GM18858 (cell line): Measurements from ENCODE around the gene CTSO.
A peak's percentile ranks its signal among the peaks of the same experiment; 100 is the strongest.

Source experiments
- ATAC-seq: cut with Tn5 transposase; IDR thresholded peaks from one replicate; pipeline ENCODE4 v1.9.1; 2021; ENCODE audit not compliant: unreplicated experiment

Gene CTSO

GRCh38 chr4:155953151-155954117, at the start of gene CTSO:
CTSO (minus strand) TSS chr4:155953866; CDS start chr4:155953847, 19 bp downstream.
- peak; percentile 92 for ATAC-seq

GRCh38 chr4:156000491-156000890, 46.8 kb upstream of the CTSO start:
- ATAC-seq, result no peak

GRCh38 chr4:155999725-156000124, 46.1 kb upstream of the CTSO start:
- no peak for ATAC-seq

- no peak for ATAC-seq
Measured at GRCh38 chr4:155995069-155995468, 41.4 kb upstream of the CTSO start.

- no peak for ATAC-seq
Measured at GRCh38 chr4:155984106-155984797, 30.6 kb upstream of the CTSO start.

GRCh38 chr4:155982736-155983385, 29.2 kb upstream of the CTSO start:
- no peak for ATAC-seq

GRCh38 chr4:155978810-155979209, 25.1 kb upstream of the CTSO start:
- no peak for ATAC-seq

- ATAC-seq, result no peak
Measured at GRCh38 chr4:155975511-155975910, 21.8 kb upstream of the CTSO start.

GRCh38 chr4:155974996-155975395, 21.3 kb upstream of the CTSO start:
- no peak for ATAC-seq

GRCh38 chr4:155974476-155974749, 20.7 kb upstream of the CTSO start:
- peak; percentile 98 for ATAC-seq

GRCh38 chr4:155973639-155974475, 20.2 kb upstream of the CTSO start:
- ATAC-seq, result peak; percentile 13

GRCh38 chr4:155972098-155972497, 18.4 kb upstream of the CTSO start:
- no peak for ATAC-seq

- no peak for ATAC-seq
Measured at GRCh38 chr4:155966731-155967395, 13.2 kb upstream of the CTSO start.

- ATAC-seq, result no peak
Measured at GRCh38 chr4:155966171-155966570, 12.5 kb upstream of the CTSO start.

- no peak for ATAC-seq
Measured at GRCh38 chr4:155964016-155964891, 10.6 kb upstream of the CTSO start.

- no peak for ATAC-seq
Measured at GRCh38 chr4:155962767-155963166, 9.1 kb upstream of the CTSO start.

- ATAC-seq, result no peak
Measured at GRCh38 chr4:155961575-155961974, 7.9 kb upstream of the CTSO start.

GRCh38 chr4:155960522-155960921, 6.9 kb upstream of the CTSO start:
- no peak for ATAC-seq

- no peak for ATAC-seq
Measured at GRCh38 chr4:155959417-155959816, 5.8 kb upstream of the CTSO start.
